Measurements from ENCODE around the gene ERC2. TPM values are rescaled to one million over a fixed set of nuclear protein-coding genes. Genes with fewer than 3 reads are reported as not detected.

Gene ERC2
- total and polyA plus RNA-seq, 2 of the 8 experiments (the other 6 are each of a cell fraction or from before 2014, with no cell fraction given), result 16.4 to 22.8 TPM

GRCh38 chr3:56094170-56094569 is 374.1 kb downstream of the ERC2 start:
- no peak overlapping the region for H3K9ac ChIP-seq (replicated peaks in 1 of 4; ENCODE audit: extremely low read depth in 1 of 4, low read depth in 3 of 4, low read length in 3 of 4)
- CTCF ChIA-PET (ENCODE audit: partially characterized antibody), result interaction anchor here (0.7 to 1.2 kb wide), 3 partner anchors 19 to 157 kb away, joined by 3 read pairs; no protein-coding TSS in a partner anchor
- H4K91ac ChIP-seq (replicated peaks; ENCODE audit: insufficient read length, low read length), result no peak overlapping the region
- H2BK12ac ChIP-seq (ENCODE audit: low read depth, low read length), result no peak overlapping the region
- H3K23ac ChIP-seq (ENCODE audit: insufficient read length), result no peak overlapping the region
- H4K8ac ChIP-seq (ENCODE audit: extremely low read depth, insufficient read depth, low read length), result no peak overlapping the region
- no peak overlapping the region for H2BK15ac ChIP-seq (ENCODE audit: low read length)
- no peak overlapping the region for H3K4ac ChIP-seq (replicated peaks; ENCODE audit: insufficient read length, low read depth, low read length)
- H3K23me2 ChIP-seq (ENCODE audit: low read depth, low read length), result no peaks in the 10 kb centered on the region
- FAIRE-seq (peak; percentile 81), DNase-seq (ENCODE audit: low read depth in 1 of 2, low spot score in 2 of 2) (no peak)
- no peak overlapping the region for H4K5ac ChIP-seq (ENCODE audit: insufficient read length, low read depth, low read length)
- no peak overlapping the region for H2BK20ac ChIP-seq (ENCODE audit: low read length)
- H3K27me3 ChIP-seq (replicated peaks in 1 of 4; ENCODE audit: control insufficient read depth in 3 of 4, extremely low read depth in 1 of 4, insufficient read depth in 3 of 4, low read length in 3 of 4), result peaks cover 0 to 2% (median 0%) of the 10 kb centered on the region in 4 experiments; a peak in 1 of 7 replicates
- H3K27ac ChIP-seq (ENCODE audit: low read depth, low read length), result no peak overlapping the region
- no peak overlapping the region for H3K56ac ChIP-seq (replicated peaks; ENCODE audit: insufficient read length, low read depth, low read length)
- H3K9me3 ChIP-seq (ENCODE audit: insufficient read depth in 2 of 2, low read depth in 1 of 2, low read length in 1 of 2), result no peaks in the 10 kb centered on the region
- TF ChIP-seq EZH2 (IDR thresholded peaks at IDR 0.05; ENCODE audit: low read depth, low read length, severe bottlenecking), result no peak
- 0 out of 4 replicates have a peak, but pooled peaks of 1 of the 2 experiments have one; percentile 4 for TF ChIP-seq RAD21 (IDR thresholded peaks at IDR 0.05 in 1 of 2, conservative IDR thresholded peaks at IDR 0.05 in 1 of 2; ENCODE audit: low read depth in 2 of 2, low read length in 2 of 2)
- no peak overlapping the region for H3K4me2 ChIP-seq (ENCODE audit: insufficient read depth in 1 of 2, low read depth in 2 of 2, low read length in 2 of 2)
- H2BK5ac ChIP-seq (ENCODE audit: low read depth, low read length), result no peak overlapping the region
- no peak overlapping the region for H2AFZ ChIP-seq (ENCODE audit: low read length)
- H2BK120ac ChIP-seq (replicated peaks; ENCODE audit: low read depth, low read length), result no peak overlapping the region
- no peak overlapping the region for H3K4me3 ChIP-seq (ENCODE audit: extremely low read depth in 1 of 4, insufficient read depth in 2 of 4, low read depth in 3 of 4, low read length in 4 of 4)
- no peak overlapping the region for H3K18ac ChIP-seq (ENCODE audit: extremely low read depth, low read length)
- POLR2A ChIA-PET (ENCODE audit: partially characterized antibody), result no interaction called here
- H4K20me1 ChIP-seq (replicated peaks in 1 of 2; ENCODE audit: control insufficient read depth in 1 of 2, insufficient read depth in 2 of 2, low read length in 2 of 2), result no peaks in the 10 kb centered on the region
- no peaks in the 10 kb centered on the region for H3K79me2 ChIP-seq (ENCODE audit: control insufficient read depth in 1 of 2, insufficient read depth in 2 of 2, low read length in 2 of 2)
- no peak overlapping the region for H3K14ac ChIP-seq (ENCODE audit: insufficient read length)
- peaks cover 3% of the 10 kb centered on the region; the same call in 1 of the 2 replicates for H3K79me1 ChIP-seq (ENCODE audit: low read depth, low read length)
- H3K4me1 ChIP-seq (replicated peaks in 1 of 4; ENCODE audit: control insufficient read depth in 3 of 4, insufficient read depth in 4 of 4, low read length in 3 of 4), result no peaks in the 10 kb centered on the region
- no peaks in the 10 kb centered on the region for H3K36me3 ChIP-seq (ENCODE audit: control insufficient read depth in 2 of 4, insufficient read depth in 4 of 4, low read length in 3 of 4)
- H2AK5ac ChIP-seq (ENCODE audit: low read depth, low read length), result no peak overlapping the region

Data from H1 (cell line).